Kasumi-1 (cell line): Measurements from ENCODE around the gene CSF3R.
"Not testable (repeated sequence)": the region's sequence is repeated elsewhere in the genome, so short reads cannot be mapped to it uniquely, and the experiment has no call there.

Experiments
- DNase-seq, 2 experiments: peaks; one replicate each; lab custom pipeline; 2025; lab: John Stamatoyannopoulos, UW

Gene CSF3R

GRCh38 chr1:36513676-36514473, 31.2 kb upstream of the CSF3R start:
- no peak for DNase-seq

GRCh38 chr1:36512842-36513241, 30.1 kb upstream of the CSF3R start:
- DNase-seq: no peak

- no peak for DNase-seq
Observed at GRCh38 chr1:36511804-36512798, 29.4 kb upstream of the CSF3R start.

- not testable (repeated sequence) for DNase-seq
Observed at GRCh38 chr1:36511220-36511619, 28.5 kb upstream of the CSF3R start.

- no peak for DNase-seq
Observed at GRCh38 chr1:36510418-36510817, 27.7 kb upstream of the CSF3R start.

- no peak for DNase-seq
Observed at GRCh38 chr1:36508257-36508656, 25.5 kb upstream of the CSF3R start.

GRCh38 chr1:36506276-36506920, 23.7 kb upstream of the CSF3R start:
- DNase-seq: peak in 1 of 2 experiments; percentile 4

GRCh38 chr1:36503733-36504132, 21.0 kb upstream of the CSF3R start:
- no peak for DNase-seq

- no peak for DNase-seq
Observed at GRCh38 chr1:36503159-36503558, 20.4 kb upstream of the CSF3R start.

GRCh38 chr1:36502616-36503015, 19.9 kb upstream of the CSF3R start:
- DNase-seq: no peak

GRCh38 chr1:36501911-36502310, 19.2 kb upstream of the CSF3R start:
- not testable (repeated sequence) for DNase-seq

GRCh38 chr1:36497207-36497606, 14.5 kb upstream of the CSF3R start:
- DNase-seq: no peak

- DNase-seq: no peak
Observed at GRCh38 chr1:36494971-36495370, 12.3 kb upstream of the CSF3R start.

- no peak for DNase-seq
Observed at GRCh38 chr1:36493524-36493923, 10.8 kb upstream of the CSF3R start.

- DNase-seq: no peak
Observed at GRCh38 chr1:36492491-36492890, 9.8 kb upstream of the CSF3R start.

GRCh38 chr1:36489258-36490051, 6.7 kb upstream of the CSF3R start:
- not testable (repeated sequence) for DNase-seq

GRCh38 chr1:36487906-36488305, 5.2 kb upstream of the CSF3R start:
- DNase-seq: no peak

- not testable (repeated sequence) for DNase-seq
Observed at GRCh38 chr1:36487336-36487725, 4.6 kb upstream of the CSF3R start.

- peak; percentile 81 to 86 for DNase-seq
Observed at GRCh38 chr1:36486439-36487335, 4.0 kb upstream of the CSF3R start.

GRCh38 chr1:36486093-36486438, 3.4 kb upstream of the CSF3R start:
- DNase-seq: no peak

GRCh38 chr1:36484099-36484498, 1.4 kb upstream of the CSF3R start:
- DNase-seq: no peak
